ENCODE data around the gene RAB11A. TPM values are rescaled to one million over a fixed set of nuclear protein-coding genes. Genes with fewer than 3 reads are reported as not detected.

Gene RAB11A
- total RNA-seq, 3 donors from 2014 or later (not counting 1 experiment from before 2014, with no cell fraction given), result 84.7 to 97.1 (median 87.5) TPM

DNA sequence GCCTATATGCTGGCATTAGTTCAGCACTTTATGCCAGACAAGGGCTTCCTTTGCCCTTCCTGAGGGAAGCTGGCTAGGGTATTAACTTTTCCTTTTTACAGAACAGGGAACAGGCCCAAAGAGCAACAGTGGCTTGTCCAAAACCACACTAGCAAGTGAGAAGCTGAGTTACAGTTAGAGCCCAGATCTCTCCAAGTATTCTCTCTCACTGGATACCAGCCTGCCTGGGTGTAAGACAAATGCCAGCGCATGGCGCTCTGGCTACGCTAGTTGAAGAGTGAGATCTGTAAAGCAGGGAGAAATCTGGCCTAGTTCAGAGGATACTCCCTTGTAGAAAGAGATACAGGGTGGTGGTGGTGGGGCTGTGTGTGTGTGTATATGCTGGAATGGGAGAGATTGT lies 38.4 kb downstream of the RAB11A start:
- H3K4me1 ChIP-seq (ENCODE audit: control insufficient read depth, insufficient read depth, low read length), result no peaks in the 10 kb centered on the region
- no peaks in the 10 kb centered on the region for H3K9me3 ChIP-seq (ENCODE audit: control insufficient read depth, insufficient read depth, low read length)
- ATAC-seq (no peak), DNase-seq (no peak)
- H3K36me3 Mint-ChIP-seq, result no peaks in the 10 kb centered on the region
- no peak overlapping the region for H3K27ac ChIP-seq (ENCODE audit: low read length)
- TF ChIP-seq, protein P1, sequence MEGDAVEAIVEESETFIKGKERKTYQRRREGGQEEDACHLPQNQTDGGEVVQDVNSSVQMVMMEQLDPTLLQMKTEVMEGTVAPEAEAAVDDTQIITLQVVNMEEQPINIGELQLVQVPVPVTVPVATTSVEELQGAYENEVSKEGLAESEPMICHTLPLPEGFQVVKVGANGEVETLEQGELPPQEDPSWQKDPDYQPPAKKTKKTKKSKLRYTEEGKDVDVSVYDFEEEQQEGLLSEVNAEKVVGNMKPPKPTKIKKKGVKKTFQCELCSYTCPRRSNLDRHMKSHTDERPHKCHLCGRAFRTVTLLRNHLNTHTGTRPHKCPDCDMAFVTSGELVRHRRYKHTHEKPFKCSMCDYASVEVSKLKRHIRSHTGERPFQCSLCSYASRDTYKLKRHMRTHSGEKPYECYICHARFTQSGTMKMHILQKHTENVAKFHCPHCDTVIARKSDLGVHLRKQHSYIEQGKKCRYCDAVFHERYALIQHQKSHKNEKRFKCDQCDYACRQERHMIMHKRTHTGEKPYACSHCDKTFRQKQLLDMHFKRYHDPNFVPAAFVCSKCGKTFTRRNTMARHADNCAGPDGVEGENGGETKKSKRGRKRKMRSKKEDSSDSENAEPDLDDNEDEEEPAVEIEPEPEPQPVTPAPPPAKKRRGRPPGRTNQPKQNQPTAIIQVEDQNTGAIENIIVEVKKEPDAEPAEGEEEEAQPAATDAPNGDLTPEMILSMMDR (IDR thresholded peaks at IDR 0.05), result no peak
- no peak overlapping the region for H3K4me3 Mint-ChIP-seq
- WGBS (ENCODE audit: insufficient coverage), result 100% methylated on average over 3 of the region's 3 CpGs
- H3K4me3 ChIP-seq (ENCODE audit: low read length), result no peak overlapping the region
- H3K4me1 Mint-ChIP-seq, result no peaks in the 10 kb centered on the region
- intact Hi-C loops (cut with micrococcal nuclease), result no loop called here
- no peaks in the 10 kb centered on the region for H3K27me3 ChIP-seq (ENCODE audit: control insufficient read depth, insufficient read depth, low read length)
- H3K27me3 Mint-ChIP-seq (ENCODE audit: low read depth in 2 of 2), result no peaks in the 10 kb centered on the region
- H3K27ac Mint-ChIP-seq, result no peak overlapping the region
- no peaks in the 10 kb centered on the region for H3K9me3 Mint-ChIP-seq
- peaks cover 10% of the 10 kb centered on the region for H3K36me3 ChIP-seq (ENCODE audit: control insufficient read depth, insufficient read depth, low read length)

DNA sequence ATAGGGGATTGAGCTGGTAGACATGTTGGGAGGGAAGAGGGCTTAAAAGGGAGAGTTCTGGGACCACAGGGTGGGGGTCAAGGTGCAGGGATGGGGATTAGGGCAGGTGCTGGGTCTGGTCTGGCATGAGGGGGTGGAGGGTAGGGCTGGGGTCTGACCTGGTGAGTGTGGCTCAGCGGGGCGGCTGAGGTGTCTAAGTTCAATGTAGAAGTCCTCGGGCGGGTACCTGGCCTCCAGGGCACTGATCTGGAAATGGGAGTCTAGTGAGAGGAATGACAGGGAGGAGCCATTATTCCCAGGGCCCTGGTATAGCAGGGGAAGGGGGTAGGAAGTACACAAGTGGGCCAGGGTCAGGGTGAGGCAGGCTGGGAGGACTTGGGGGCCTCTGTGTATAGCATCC lies 39.6 kb downstream of the RAB11A start:
- no peak overlapping the region for H3K4me3 ChIP-seq (ENCODE audit: low read length)
- no peaks in the 10 kb centered on the region for H3K27me3 Mint-ChIP-seq (ENCODE audit: low read depth in 2 of 2)
- TF ChIP-seq, protein P1 (IDR thresholded peaks at IDR 0.05), result no peak
- no peaks in the 10 kb centered on the region for H3K27me3 ChIP-seq (ENCODE audit: control insufficient read depth, insufficient read depth, low read length)
- no peaks in the 10 kb centered on the region for H3K9me3 ChIP-seq (ENCODE audit: control insufficient read depth, insufficient read depth, low read length)
- 97% methylated on average over 4 of the region's 4 CpGs for WGBS (ENCODE audit: insufficient coverage)
- no peak overlapping the region for H3K27ac Mint-ChIP-seq
- ATAC-seq, result no peak
- peaks cover 10% of the 10 kb centered on the region for H3K36me3 ChIP-seq (ENCODE audit: control insufficient read depth, insufficient read depth, low read length)
- no peak for DNase-seq
- no peaks in the 10 kb centered on the region for H3K9me3 Mint-ChIP-seq
- no peak overlapping the region for H3K4me3 Mint-ChIP-seq
- no peaks in the 10 kb centered on the region for H3K4me1 ChIP-seq (ENCODE audit: control insufficient read depth, insufficient read depth, low read length)
- H3K27ac ChIP-seq (ENCODE audit: low read length), result no peak overlapping the region
- no peaks in the 10 kb centered on the region for H3K36me3 Mint-ChIP-seq
- intact Hi-C loops (cut with micrococcal nuclease), result no loop called here
- no peaks in the 10 kb centered on the region for H3K4me1 Mint-ChIP-seq

DNA sequence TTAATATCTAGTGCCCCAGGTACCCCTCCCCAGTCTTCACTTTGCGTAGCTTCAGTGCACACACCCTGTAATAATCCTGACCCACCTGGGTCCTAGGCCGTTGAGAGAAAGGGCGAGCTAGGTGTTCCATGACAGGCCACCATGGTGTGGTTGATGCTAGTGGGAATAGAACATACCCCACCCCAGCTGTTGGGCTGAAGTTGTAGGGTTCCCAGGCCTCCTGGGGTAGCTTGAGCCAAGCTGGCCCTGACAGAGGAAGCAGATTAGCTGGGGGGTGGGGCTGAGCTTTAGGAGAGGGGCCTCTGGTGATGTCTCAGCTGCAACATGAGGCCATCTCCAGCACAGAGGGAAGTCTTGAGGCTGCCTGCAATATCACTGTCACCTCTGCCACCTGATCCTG lies 40.5 kb downstream of the RAB11A start:
- Histone ChIP-seq H3K36me3 (ENCODE audit: control insufficient read depth, insufficient read depth, low read length) (peaks cover 7% of the 10 kb centered on the region), H3K4me3 (ENCODE audit: low read length) (no peak overlapping the region), H3K27me3 (ENCODE audit: control insufficient read depth, insufficient read depth, low read length) (no peaks in the 10 kb centered on the region), H3K4me1 (ENCODE audit: control insufficient read depth, insufficient read depth, low read length) (no peaks in the 10 kb centered on the region), H3K9me3 (ENCODE audit: control insufficient read depth, insufficient read depth, low read length) (no peaks in the 10 kb centered on the region), H3K27ac (ENCODE audit: low read length) (no peak overlapping the region)
- DNase-seq (no peak), ATAC-seq (no peak)
- TF ChIP-seq, protein P1 (IDR thresholded peaks at IDR 0.05), result no peak
- H3K36me3 Mint-ChIP-seq, result no peaks in the 10 kb centered on the region
- no peaks in the 10 kb centered on the region for H3K27me3 Mint-ChIP-seq (ENCODE audit: low read depth in 2 of 2)
- no peaks in the 10 kb centered on the region for H3K9me3 Mint-ChIP-seq
- H3K4me3 Mint-ChIP-seq, result no peak overlapping the region
- H3K27ac Mint-ChIP-seq, result no peak overlapping the region
- no CpG with 5 or more reads among the region's 3 CpGs for WGBS (ENCODE audit: insufficient coverage)
- no peaks in the 10 kb centered on the region for H3K4me1 Mint-ChIP-seq
- intact Hi-C loops (cut with micrococcal nuclease), result no loop called here

DNA sequence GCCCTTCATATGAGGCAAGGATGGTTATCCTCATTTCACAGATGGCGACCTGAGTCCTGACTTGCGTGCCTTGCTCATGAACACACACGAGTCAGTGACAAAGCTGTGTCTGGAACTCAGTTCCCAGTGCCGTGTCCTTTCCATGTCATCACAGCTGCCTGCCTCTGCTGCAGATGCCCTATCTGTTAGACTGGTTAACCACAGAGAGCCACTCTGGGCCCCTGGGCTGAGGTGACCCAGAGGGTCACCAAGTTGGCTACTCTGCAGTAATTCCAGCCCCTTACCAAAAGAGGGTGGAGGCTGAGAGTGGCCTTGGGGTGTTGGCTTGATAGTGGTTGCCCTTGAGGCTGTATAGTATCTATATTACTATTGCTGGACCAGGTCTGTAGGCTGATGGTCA lies 41.0 kb downstream of the RAB11A start:
- peaks cover under 1% of the 10 kb centered on the region for H3K4me1 ChIP-seq (ENCODE audit: control insufficient read depth, insufficient read depth, low read length)
- intact Hi-C loops (cut with micrococcal nuclease), result no loop called here
- DNase-seq, result no peak
- H3K4me3 ChIP-seq (ENCODE audit: low read length), result no peak overlapping the region
- peaks cover 7% of the 10 kb centered on the region for H3K36me3 ChIP-seq (ENCODE audit: control insufficient read depth, insufficient read depth, low read length)
- ATAC-seq, result no peak
- H3K9me3 ChIP-seq (ENCODE audit: control insufficient read depth, insufficient read depth, low read length), result no peaks in the 10 kb centered on the region
- no peaks in the 10 kb centered on the region for H3K4me1 Mint-ChIP-seq
- H3K27ac ChIP-seq (ENCODE audit: low read length), result no peak overlapping the region
- H3K9me3 Mint-ChIP-seq, result no peaks in the 10 kb centered on the region
- H3K27ac Mint-ChIP-seq, result no peak overlapping the region
- no peaks in the 10 kb centered on the region for H3K27me3 Mint-ChIP-seq (ENCODE audit: low read depth in 2 of 2)
- TF ChIP-seq, protein P1 (IDR thresholded peaks at IDR 0.05), result no peak
- 99% methylated on average over 4 of the region's 4 CpGs for WGBS (ENCODE audit: insufficient coverage)
- no peaks in the 10 kb centered on the region for H3K36me3 Mint-ChIP-seq
- H3K4me3 Mint-ChIP-seq, result no peak overlapping the region
- H3K27me3 ChIP-seq (ENCODE audit: control insufficient read depth, insufficient read depth, low read length), result no peaks in the 10 kb centered on the region
